Astrocyte (in vitro differentiated cells and primary cell): ENCODE data around the gene FLCN. TPM values are rescaled to one million over a fixed set of nuclear protein-coding genes. Genes with fewer than 3 reads are reported as not detected.

Source experiments
- DNase-seq: peaks from one replicate; pipeline ENCODE4 v3.0.0-alpha.2; 2010; ENCODE audit warnings: low read depth
- FAIRE-seq: peaks from 2 replicates; lab custom pipeline; 2011; peaks lifted over from hg19 to GRCh38; lab: Jason Lieb, UNC
- H2AFZ ChIP-seq: 2 replicates; pipeline ENCODE4 v1.6.0; 2012; ENCODE audit warnings: low read depth, low read length, inconsistent platforms
- H3K27ac ChIP-seq: 2 replicates; pipeline ENCODE4 v1.5.1; 2011; ENCODE audit warnings: low read depth, low read length, inconsistent platforms
- H3K27me3 ChIP-seq: 2 replicates; pipeline ENCODE4 v1.6.0; 2011; ENCODE audit warnings: low read length, inconsistent platforms; ENCODE audit not compliant: insufficient read depth
- H3K36me3 ChIP-seq: 2 replicates; pipeline ENCODE4 v1.5.1; 2011; ENCODE audit warnings: low read length, inconsistent platforms; ENCODE audit not compliant: insufficient read depth
- H3K4me1 ChIP-seq: 2 replicates; pipeline ENCODE4 v1.5.1; 2011; ENCODE audit warnings: low read length, inconsistent platforms; ENCODE audit not compliant: insufficient read depth
- H3K4me2 ChIP-seq: 2 replicates; pipeline ENCODE4 v1.6.0; 2012; ENCODE audit warnings: low read length, inconsistent platforms
- H3K4me3 ChIP-seq: 2 replicates; pipeline ENCODE4 v1.5.1; 2011; ENCODE audit warnings: low read depth, mild to moderate bottlenecking, low read length, inconsistent platforms; ENCODE audit not compliant: insufficient read depth
- H3K79me2 ChIP-seq: 2 replicates; pipeline ENCODE4 v1.6.0; 2012; ENCODE audit warnings: mild to moderate bottlenecking, low read length, inconsistent platforms; ENCODE audit not compliant: insufficient read depth
- H3K9ac ChIP-seq: 2 replicates; pipeline ENCODE4 v1.6.0; 2012; ENCODE audit warnings: mild to moderate bottlenecking, low read length, inconsistent platforms
- H3K9me3 ChIP-seq: 2 replicates; pipeline ENCODE4 v1.5.1; 2012; ENCODE audit warnings: low read depth, mild to moderate bottlenecking, low read length, inconsistent platforms; ENCODE audit not compliant: insufficient read depth
- H4K20me1 ChIP-seq: 2 replicates; pipeline ENCODE4 v1.6.0; 2012; ENCODE audit warnings: low read length, inconsistent platforms; ENCODE audit not compliant: insufficient read depth
- H3K27ac Mint-ChIP-seq: one replicate; pipeline ENCODE4 v1.8.0; 2021; ENCODE audit warnings: mild to moderate bottlenecking, mixed read lengths; ENCODE audit not compliant: unreplicated experiment
- H3K27me3 Mint-ChIP-seq: one replicate; pipeline ENCODE4 v1.8.0; 2021; ENCODE audit warnings: low read depth, mixed read lengths; ENCODE audit not compliant: unreplicated experiment
- H3K36me3 Mint-ChIP-seq: one replicate; pipeline ENCODE4 v1.8.0; 2021; ENCODE audit warnings: low read depth, mixed read lengths; ENCODE audit not compliant: unreplicated experiment
- H3K4me1 Mint-ChIP-seq: one replicate; pipeline ENCODE4 v1.8.0; 2021; ENCODE audit warnings: low read depth, mixed read lengths; ENCODE audit not compliant: unreplicated experiment
- H3K4me3 Mint-ChIP-seq: one replicate; pipeline ENCODE4 v1.8.0; 2021; ENCODE audit warnings: mild to moderate bottlenecking, moderate library complexity, mixed read lengths; ENCODE audit not compliant: unreplicated experiment
- H3K9me3 Mint-ChIP-seq: one replicate; pipeline ENCODE4 v1.8.0; 2021; ENCODE audit warnings: mild to moderate bottlenecking, mixed read lengths; ENCODE audit not compliant: unreplicated experiment
- CTCF ChIP-seq: IDR thresholded peaks from 2 replicates; pipeline ENCODE4 v1.5.1; 2011; ENCODE audit warnings: low read depth, mild to moderate bottlenecking, inconsistent platforms, low read length, moderate library complexity; ENCODE audit not compliant: insufficient read depth
- EZH2 ChIP-seq: IDR thresholded peaks from 2 replicates; pipeline ENCODE4 v1.6.1; 2012; ENCODE audit warnings: mild to moderate bottlenecking, low read length, inconsistent platforms; ENCODE audit not compliant: insufficient read depth
- total RNA-seq: library from RNA; stranded (reverse); gene quantifications from 2 replicates; pipeline ENCODE4 v1.2.1, GENCODE V29; 2021

FLCN gene
- total RNA-seq, 1 donor from 2014 or later: 40.0 TPM

DNA sequence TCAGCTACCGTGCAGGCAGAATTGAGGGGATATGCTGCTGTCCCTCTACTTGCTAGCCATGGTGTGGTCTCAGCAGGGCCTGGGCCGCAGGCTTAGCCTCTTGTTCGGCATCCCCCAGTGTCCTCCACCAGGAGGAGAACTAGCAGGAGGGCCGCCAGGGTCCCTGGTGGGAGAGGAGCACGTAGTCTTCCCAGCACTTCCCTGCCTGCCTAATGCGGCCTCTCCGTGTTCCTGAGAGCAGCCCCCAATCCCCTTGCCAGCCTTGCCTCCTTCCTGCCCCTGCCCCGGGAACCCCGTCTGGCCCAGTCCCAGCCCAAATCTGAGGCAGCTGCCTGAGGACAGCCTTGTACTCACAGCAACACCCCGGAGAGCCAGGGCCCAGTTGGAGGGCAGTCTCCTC lies 69.0 kb downstream of the FLCN start:
- no peaks in the 10 kb centered on the region for H3K4me1 ChIP-seq
- Mint-ChIP-seq H3K4me1 (no peaks in the 10 kb centered on the region), H3K36me3 (peaks cover 25% of the 10 kb centered on the region), H3K9me3 (no peaks in the 10 kb centered on the region), H3K4me3 (no peak overlapping the region), H3K27ac (no peak overlapping the region), H3K27me3 (no peaks in the 10 kb centered on the region)
- H4K20me1 ChIP-seq: peaks cover 52% of the 10 kb centered on the region
- DNase-seq: no peak
- H3K4me3 ChIP-seq: no peak overlapping the region
- no peaks in the 10 kb centered on the region for H3K9me3 ChIP-seq
- H3K27me3 ChIP-seq: no peaks in the 10 kb centered on the region
- no peak overlapping the region for H3K27ac ChIP-seq
- H3K4me2 ChIP-seq: no peak overlapping the region
- peaks cover 45% of the 10 kb centered on the region for H3K36me3 ChIP-seq
- TF ChIP-seq EZH2 (no peak), CTCF (no peak)
- no peak overlapping the region for H3K9ac ChIP-seq
- H3K79me2 ChIP-seq: peaks cover 7% of the 10 kb centered on the region
- no peak overlapping the region for H2AFZ ChIP-seq
- no peak for FAIRE-seq

- Histone ChIP-seq H3K79me2 (peaks cover 7% of the 10 kb centered on the region), H3K4me2 (no peak overlapping the region), H3K4me3 (no peak overlapping the region), H3K27ac (no peak overlapping the region), H3K9ac (no peak overlapping the region), H3K9me3 (no peaks in the 10 kb centered on the region), H2AFZ (no peak overlapping the region), H3K36me3 (peaks cover 46% of the 10 kb centered on the region), H3K27me3 (no peaks in the 10 kb centered on the region), H4K20me1 (peaks cover 58% of the 10 kb centered on the region), H3K4me1 (no peaks in the 10 kb centered on the region)
- no peaks in the 10 kb centered on the region for H3K4me1 Mint-ChIP-seq
- H3K27ac Mint-ChIP-seq: no peak overlapping the region
- peaks cover 27% of the 10 kb centered on the region for H3K36me3 Mint-ChIP-seq
- DNase-seq (no peak), FAIRE-seq (no peak)
- H3K4me3 Mint-ChIP-seq: no peak overlapping the region
- no peaks in the 10 kb centered on the region for H3K9me3 Mint-ChIP-seq
- no peaks in the 10 kb centered on the region for H3K27me3 Mint-ChIP-seq
- no peak for TF ChIP-seq CTCF
- TF ChIP-seq EZH2: no peak
Observed at GRCh38 chr17:17167356-17167755, 69.6 kb downstream of the FLCN start.

DNA sequence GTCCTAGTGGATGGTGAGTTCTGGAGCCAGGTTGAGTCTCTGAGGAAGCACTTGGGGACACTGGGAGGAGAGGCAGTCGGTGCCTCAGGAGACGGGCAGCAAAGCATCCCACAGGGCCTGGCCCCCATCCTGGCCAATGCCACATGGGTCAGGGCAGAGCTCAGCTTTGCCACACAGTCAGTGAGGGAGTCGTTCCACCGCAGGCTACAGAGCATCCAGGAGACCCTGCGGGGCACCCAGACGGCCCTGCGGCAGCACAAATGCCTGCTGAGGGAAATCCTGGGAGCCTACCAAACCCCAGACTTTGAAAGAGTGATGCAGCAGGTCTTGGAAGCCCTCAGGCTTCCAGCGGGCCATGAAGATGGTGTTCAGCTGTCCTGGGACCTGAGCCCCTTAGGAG lies 70.5 kb downstream of the FLCN start:
- Mint-ChIP-seq H3K27me3 (no peaks in the 10 kb centered on the region), H3K27ac (peak overlapping the region; percentile 58), H3K4me1 (no peaks in the 10 kb centered on the region), H3K36me3 (peaks cover 26% of the 10 kb centered on the region), H3K4me3 (no peak overlapping the region), H3K9me3 (no peaks in the 10 kb centered on the region)
- no peak overlapping the region for H3K9ac ChIP-seq
- no peaks in the 10 kb centered on the region for H3K9me3 ChIP-seq
- no peaks in the 10 kb centered on the region for H3K27me3 ChIP-seq
- H3K79me2 ChIP-seq: peaks cover 10% of the 10 kb centered on the region
- no peak overlapping the region for H3K4me3 ChIP-seq
- H3K36me3 ChIP-seq: peaks cover 52% of the 10 kb centered on the region
- no peak overlapping the region for H3K4me2 ChIP-seq
- no peak for TF ChIP-seq CTCF
- TF ChIP-seq EZH2: no peak
- FAIRE-seq (no peak), DNase-seq (no peak)
- H3K27ac ChIP-seq: no peak overlapping the region
- H2AFZ ChIP-seq: no peak overlapping the region
- H3K4me1 ChIP-seq: no peaks in the 10 kb centered on the region
- peaks cover 63% of the 10 kb centered on the region for H4K20me1 ChIP-seq
